CD4-positive, alpha-beta T cell treated with Interleukin-15 for 1 hour (primary cell): Measurements from ENCODE around the gene RASGEF1C.

ENCODE experiments used
- DNase-seq: peaks from one replicate; pipeline ENCODE4 v3.0.0-alpha.2; 2020

The RASGEF1C gene

GRCh38 chr5:180157866-180158265, 51.1 kb downstream of the RASGEF1C start:
- no peak for DNase-seq

- no peak for DNase-seq
Measured at GRCh38 chr5:180156141-180156540, 52.9 kb downstream of the RASGEF1C start.

- DNase-seq: no peak
Measured at GRCh38 chr5:180155365-180155926, 53.6 kb downstream of the RASGEF1C start.

- DNase-seq: no peak
Measured at GRCh38 chr5:180154821-180155364, 54.1 kb downstream of the RASGEF1C start.

GRCh38 chr5:180153991-180154390, 55.0 kb downstream of the RASGEF1C start:
- DNase-seq: no peak

- no peak for DNase-seq
Measured at GRCh38 chr5:180153099-180153498, 55.9 kb downstream of the RASGEF1C start.

GRCh38 chr5:180143656-180144364, 65.2 kb downstream of the RASGEF1C start:
- no peak for DNase-seq

- no peak for DNase-seq
Measured at GRCh38 chr5:180142824-180143610, 66.0 kb downstream of the RASGEF1C start.

- no peak for DNase-seq
Measured at GRCh38 chr5:180142021-180142765, 66.8 kb downstream of the RASGEF1C start.

GRCh38 chr5:180141068-180141660, 67.8 kb downstream of the RASGEF1C start:
- DNase-seq: no peak

GRCh38 chr5:180140571-180140970, 68.4 kb downstream of the RASGEF1C start:
- DNase-seq: no peak

GRCh38 chr5:180140079-180140554, 68.9 kb downstream of the RASGEF1C start:
- no peak for DNase-seq

- DNase-seq: no peak
Measured at GRCh38 chr5:180139731-180140055, 69.3 kb downstream of the RASGEF1C start.

GRCh38 chr5:180138976-180139730, 69.9 kb downstream of the RASGEF1C start:
- no peak for DNase-seq

GRCh38 chr5:180138214-180138975, 70.6 kb downstream of the RASGEF1C start:
- DNase-seq: no peak

GRCh38 chr5:180137401-180138213, 71.4 kb downstream of the RASGEF1C start:
- no peak for DNase-seq

GRCh38 chr5:180136630-180137381, 72.2 kb downstream of the RASGEF1C start:
- no peak for DNase-seq

GRCh38 chr5:180135967-180136629, 72.9 kb downstream of the RASGEF1C start:
- DNase-seq: no peak
